Parathyroid adenoma (tissue), 2 donors: ENCODE results near the gene PELI1.

Experiments used
- H2AFZ ChIP-seq: fragments of 300-600 bp; sonication (generic); one replicate; pipeline ENCODE4 v1.7.0; 2017; ENCODE audit warnings: antibody characterized with exemption, mild to moderate bottlenecking
- H3K27ac ChIP-seq: fragments of 300-600 bp; sonication (generic); one replicate; pipeline ENCODE4 v1.7.0; 2017
- H3K27me3 ChIP-seq: fragments of 300-600 bp; sonication (generic); one replicate; pipeline ENCODE4 v1.7.0; 2017; ENCODE audit warnings: low read length; ENCODE audit not compliant: control insufficient read depth, insufficient read depth
- H3K36me3 ChIP-seq: fragments of 300-600 bp; sonication (generic); one replicate; pipeline ENCODE4 v1.7.0; 2017; ENCODE audit warnings: low read length; ENCODE audit not compliant: control insufficient read depth, insufficient read depth
- H3K4me1 ChIP-seq: fragments of 300-600 bp; sonication (generic); one replicate; pipeline ENCODE4 v1.7.0; 2017; ENCODE audit warnings: control low read depth
- H3K4me2 ChIP-seq: fragments of 300-600 bp; sonication (generic); one replicate; pipeline ENCODE4 v1.7.0; 2017; ENCODE audit warnings: low read length
- H3K4me3 ChIP-seq: fragments of 300-600 bp; sonication (generic); one replicate; pipeline ENCODE4 v1.7.0; 2017; ENCODE audit warnings: low read depth, low read length
- H3K79me2 ChIP-seq: fragments of 300-600 bp; sonication (generic); one replicate; pipeline ENCODE4 v1.7.0; 2017; ENCODE audit warnings: control low read depth
- H3K9ac ChIP-seq: fragments of 300-600 bp; sonication (generic); one replicate; pipeline ENCODE4 v1.7.0; 2017; ENCODE audit warnings: mild to moderate bottlenecking
- H3K9me3 ChIP-seq: fragments of 300-600 bp; sonication (generic); one replicate; pipeline ENCODE4 v1.7.0; 2017; ENCODE audit warnings: low read length; ENCODE audit not compliant: control insufficient read depth
- CTCF ChIP-seq: fragments of 300-600 bp; sonication (generic); IDR thresholded peaks from one replicate; pipeline ENCODE4 v1.7.0; 2017; ENCODE audit warnings: antibody characterized with exemption, mild to moderate bottlenecking
- donor health status: primary hyperparathyroidism.

The PELI1 gene

GRCh38 chr2:64144057-64145013 is at the start of gene PELI1:
TSS of gene PELI1 (minus strand) at chr2:64144420. CDS start at chr2:64108310, 36,110 bp downstream.
- Histone ChIP-seq H3K36me3 (no peaks in the 10 kb centered on the region), H3K79me2 (peaks cover 6% of the 10 kb centered on the region), H3K9ac (peak within 1 kb of the TSS; percentile 55), H3K9me3 (no peaks in the 10 kb centered on the region), H3K27me3 (no peaks in the 10 kb centered on the region), H3K27ac (peak within 1 kb of the TSS; percentile 96), H3K4me3 (peak within 1 kb of the TSS; percentile 98), H3K4me1 (no peaks in the 10 kb centered on the region), H2AFZ (peak within 1 kb of the TSS; percentile 94), H3K4me2 (peak within 1 kb of the TSS; percentile 72)
- TF ChIP-seq CTCF: peak; percentile 30

- H3K27ac ChIP-seq: no peak overlapping the region
- no peak overlapping the region for H3K9ac ChIP-seq
- no peak overlapping the region for H3K4me3 ChIP-seq
- H3K4me2 ChIP-seq: no peak overlapping the region
- H3K36me3 ChIP-seq: no peaks in the 10 kb centered on the region
- H3K9me3 ChIP-seq: no peaks in the 10 kb centered on the region
- no peaks in the 10 kb centered on the region for H3K4me1 ChIP-seq
- no peaks in the 10 kb centered on the region for H3K79me2 ChIP-seq
- H2AFZ ChIP-seq: no peak overlapping the region
- no peak for TF ChIP-seq CTCF
- no peaks in the 10 kb centered on the region for H3K27me3 ChIP-seq
Measured at GRCh38 chr2:64193491-64193890, 49.3 kb upstream of the PELI1 start.

- no peaks in the 10 kb centered on the region for H3K9me3 ChIP-seq
- no peaks in the 10 kb centered on the region for H3K27me3 ChIP-seq
- H3K4me3 ChIP-seq: no peak overlapping the region
- TF ChIP-seq CTCF: no peak
- no peaks in the 10 kb centered on the region for H3K79me2 ChIP-seq
- no peaks in the 10 kb centered on the region for H3K4me1 ChIP-seq
- no peak overlapping the region for H3K9ac ChIP-seq
- no peak overlapping the region for H3K4me2 ChIP-seq
- H3K27ac ChIP-seq: no peak overlapping the region
- H3K36me3 ChIP-seq: no peaks in the 10 kb centered on the region
- H2AFZ ChIP-seq: peak overlapping the region; percentile 16
Measured at GRCh38 chr2:64192664-64193105, 48.5 kb upstream of the PELI1 start.

- no peak overlapping the region for H3K9ac ChIP-seq
- no peaks in the 10 kb centered on the region for H3K36me3 ChIP-seq
- no peaks in the 10 kb centered on the region for H3K9me3 ChIP-seq
- no peaks in the 10 kb centered on the region for H3K4me1 ChIP-seq
- no peaks in the 10 kb centered on the region for H3K79me2 ChIP-seq
- TF ChIP-seq CTCF: no peak
- peak overlapping the region; percentile 12 for H2AFZ ChIP-seq
- peak overlapping the region; percentile 5 for H3K4me2 ChIP-seq
- no peak overlapping the region for H3K27ac ChIP-seq
- H3K4me3 ChIP-seq: no peak overlapping the region
- no peaks in the 10 kb centered on the region for H3K27me3 ChIP-seq
Measured at GRCh38 chr2:64192125-64192479, 47.9 kb upstream of the PELI1 start.

- no peaks in the 10 kb centered on the region for H3K9me3 ChIP-seq
- H3K9ac ChIP-seq: no peak overlapping the region
- TF ChIP-seq CTCF: no peak
- H3K27ac ChIP-seq: no peak overlapping the region
- no peak overlapping the region for H3K4me2 ChIP-seq
- no peaks in the 10 kb centered on the region for H3K79me2 ChIP-seq
- H3K36me3 ChIP-seq: no peaks in the 10 kb centered on the region
- H3K4me1 ChIP-seq: peaks cover 2% of the 10 kb centered on the region
- no peak overlapping the region for H3K4me3 ChIP-seq
- peak overlapping the region; percentile 18 for H2AFZ ChIP-seq
- H3K27me3 ChIP-seq: no peaks in the 10 kb centered on the region
Measured at GRCh38 chr2:64189586-64189985, 45.4 kb upstream of the PELI1 start.
